Activated CD4-positive, alpha-beta T cell treated with anti-CD3 and anti-CD28 coated beads for 36 hours (primary cell): ENCODE data around the gene RAN. TPM values are rescaled to one million over a fixed set of nuclear protein-coding genes. Genes with fewer than 3 reads are reported as not detected.
A peak's percentile ranks its signal among the peaks of the same experiment; 100 is the strongest.
"Not testable (repeated sequence)": the region's sequence is repeated elsewhere in the genome, so short reads cannot be mapped to it uniquely, and the experiment has no call there.

ENCODE experiments used
- ATAC-seq: fragments of 200-7000 bp; cut with Tn5 transposase; one replicate; pipeline ENCODE4 v1.10.0; 2021; ENCODE audit warnings: mild to moderate bottlenecking, moderate library complexity
- CTCF ChIA-PET: fragments of 350-600 bp; sonication (Branson Sonifier 250); formaldehyde crosslinking; loops from one replicate; lab custom pipeline; 2021; ENCODE audit warnings: antibody characterized with exemption; lab: Charles Lee
- POLR2A ChIA-PET: fragments of 350-600 bp; sonication (Branson Sonifier 250); formaldehyde crosslinking; loops from one replicate; lab custom pipeline; 2021; ENCODE audit warnings: antibody characterized with exemption, inconsistent platforms; lab: Charles Lee
- DNase-seq: peaks from one replicate; pipeline ENCODE4 v3.0.0-alpha.2; 2020
- H3K27ac Mint-ChIP-seq: one replicate; pipeline ENCODE4 v1.8.0; 2021; ENCODE audit warnings: mixed read lengths
- H3K27me3 Mint-ChIP-seq: one replicate; pipeline ENCODE4 v1.8.0; 2021; ENCODE audit warnings: mixed read lengths
- H3K36me3 Mint-ChIP-seq: one replicate; pipeline ENCODE4 v1.8.0; 2021; ENCODE audit warnings: low read depth, mixed read lengths
- H3K4me1 Mint-ChIP-seq: one replicate; pipeline ENCODE4 v1.8.0; 2021; ENCODE audit warnings: mixed read lengths
- H3K4me3 Mint-ChIP-seq: one replicate; pipeline ENCODE4 v1.8.0; 2021; ENCODE audit warnings: mild to moderate bottlenecking, moderate library complexity, mixed read lengths
- H3K9me3 Mint-ChIP-seq: one replicate; pipeline ENCODE4 v1.8.0; 2021; ENCODE audit warnings: low read depth, mixed read lengths
- intact Hi-C, 2 experiments: fragments of 100-400 bp; cut with DNase I in 1 of 2; cut with micrococcal nuclease in 1 of 2; formaldehyde crosslinking; loops; one replicate each; pipeline versions ENCODE4 v1.14.2 to v1.15.1; 2022 to 2024; cut with DNase I, micrococcal nuclease
- total RNA-seq, 2 experiments: library from RNA; stranded (reverse); gene quantifications; one replicate each; pipeline ENCODE4 v1.2.3, GENCODE V29; 2021

The RAN gene
- total RNA-seq, 2 experiments from 2014 or later: 1,919 to 2,242 TPM

DNA sequence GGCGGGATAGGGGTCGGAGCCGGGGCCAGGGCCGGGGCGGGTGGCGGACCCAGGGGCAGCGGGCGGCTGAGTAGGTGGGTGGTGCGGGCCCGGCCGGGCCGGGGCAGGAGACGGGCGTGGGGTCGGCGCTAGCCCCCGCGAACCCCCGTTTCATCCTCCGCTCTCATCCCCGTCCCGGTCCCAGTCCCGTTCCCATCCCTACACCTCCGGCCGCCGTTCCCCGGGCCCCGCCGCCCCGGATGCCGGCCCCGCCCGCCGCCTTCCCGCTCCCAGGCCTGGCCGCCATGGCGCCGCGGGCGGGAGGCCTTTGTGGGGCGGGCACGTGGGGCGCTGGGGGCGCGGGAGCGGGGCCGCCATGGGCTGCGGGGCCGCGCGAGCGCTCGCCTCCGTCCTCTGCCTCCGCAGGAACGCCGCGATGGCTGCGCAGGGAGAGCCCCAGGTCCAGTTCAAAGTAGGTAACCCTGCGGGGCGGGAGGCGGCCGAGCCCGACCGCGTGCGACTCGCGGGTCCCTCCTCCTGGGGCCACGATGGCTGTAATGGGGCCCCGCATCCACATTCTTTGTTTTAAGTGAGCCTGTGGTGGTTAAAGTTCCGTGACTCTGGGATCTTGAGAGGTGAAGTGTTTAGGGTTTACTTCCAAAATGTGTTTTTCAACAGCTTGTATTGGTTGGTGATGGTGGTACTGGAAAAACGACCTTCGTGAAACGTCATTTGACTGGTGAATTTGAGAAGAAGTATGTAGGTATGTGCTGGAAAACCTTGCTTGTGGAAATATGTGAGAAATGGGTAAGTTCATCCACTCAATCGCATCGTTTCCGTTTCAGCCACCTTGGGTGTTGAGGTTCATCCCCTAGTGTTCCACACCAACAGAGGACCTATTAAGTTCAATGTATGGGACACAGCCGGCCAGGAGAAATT, 572 bp downstream of the RAN start:
- Mint-ChIP-seq H3K9me3 (no peaks in the 10 kb centered on the region), H3K27ac (peak overlapping the region; percentile 100), H3K4me3 (peak overlapping the region; percentile 99), H3K4me1 (peaks cover 65% of the 10 kb centered on the region), H3K36me3 (peaks cover 50% of the 10 kb centered on the region), H3K27me3 (no peaks in the 10 kb centered on the region)
- ChIA-PET CTCF (no interaction called here), POLR2A (no interaction called here)
- ATAC-seq (peak; percentile 13), DNase-seq (peak; percentile 69)
- intact Hi-C loops: loop anchor here (1.0 to 10.0 kb wide), 10 partner anchors 110 to 1615 kb away; partner anchors contain the start of genes DDX51 (in 1 of the 2), NOC4L (in 1 of the 2), PUS1 (in 1 of the 2) and SFSWAP (in 1 of the 2)

DNA sequence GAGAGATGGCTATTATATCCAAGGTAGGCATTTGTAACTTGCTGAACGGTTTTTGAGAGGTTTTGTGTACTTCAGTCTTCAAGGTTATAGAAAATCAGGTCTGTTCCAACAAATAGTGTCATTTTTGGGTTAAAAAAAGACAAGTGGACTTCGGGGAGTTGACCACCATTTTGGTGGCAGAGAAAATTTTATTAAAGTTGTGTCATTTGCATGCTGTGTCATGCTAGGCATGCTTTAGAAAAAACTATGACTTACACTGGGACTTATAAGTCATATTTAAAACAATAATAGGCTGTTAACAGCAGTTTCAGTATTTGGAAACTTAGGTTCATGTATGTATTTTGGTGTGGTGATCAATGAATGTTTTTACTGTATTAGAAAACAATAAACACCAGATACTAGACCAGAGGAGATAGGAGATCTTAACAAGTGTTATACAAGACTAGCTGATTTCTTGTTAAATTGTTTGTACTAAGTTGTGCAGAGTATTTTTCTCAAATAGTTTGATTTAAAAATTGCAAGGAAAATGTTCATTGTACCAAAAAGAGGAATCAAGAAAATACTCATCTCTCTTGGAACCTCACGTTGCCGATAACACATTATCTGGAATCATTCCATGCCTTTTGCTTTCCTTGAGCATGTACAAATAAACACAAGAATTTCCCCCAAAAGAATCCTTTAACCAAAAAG, 1.4 kb downstream of the RAN start:
- DNase-seq (no peak), ATAC-seq (no peak)
- ChIA-PET CTCF (interaction anchor here (0.6 kb wide), 1 partner anchor 46 kb away, joined by 3 read pairs; no protein-coding TSS in a partner anchor), POLR2A (interaction anchor here (1.2 kb wide), 1 partner anchor 35 kb away, joined by 3 read pairs; no protein-coding TSS in a partner anchor)
- intact Hi-C loops: loop anchor here (2.0 to 10.0 kb wide), 9 partner anchors 111 to 1614 kb away; partner anchors contain the start of genes DDX51 (in 1 of the 2), NOC4L (in 1 of the 2), PUS1 (in 1 of the 2) and SFSWAP (in 1 of the 2)
- Mint-ChIP-seq H3K27me3 (no peaks in the 10 kb centered on the region), H3K9me3 (no peaks in the 10 kb centered on the region), H3K36me3 (peaks cover 53% of the 10 kb centered on the region), H3K27ac (peak overlapping the region; percentile 100), H3K4me1 (peaks cover 60% of the 10 kb centered on the region), H3K4me3 (peak overlapping the region; percentile 99)

DNA sequence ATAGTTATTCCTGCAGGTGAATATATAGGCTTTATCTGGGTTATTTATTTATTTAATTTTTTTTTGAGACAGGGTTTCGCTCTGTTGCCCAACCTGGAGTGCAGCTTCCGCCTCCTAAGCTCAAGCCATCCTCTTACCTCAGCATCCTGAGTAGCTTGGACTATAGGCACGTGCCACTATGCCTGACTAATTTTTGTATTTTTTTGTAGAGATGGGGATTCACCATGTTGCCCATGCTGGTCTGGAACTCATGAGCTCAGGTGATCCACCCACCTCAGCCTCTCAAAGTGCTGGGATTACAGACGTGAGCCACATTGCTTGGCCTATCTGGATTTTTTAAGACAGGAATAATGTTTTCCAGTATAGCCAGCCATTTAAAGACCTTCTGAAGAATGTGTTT, 2.0 kb downstream of the RAN start:
- intact Hi-C loops: loop anchor here (2.0 to 10.0 kb wide), 9 partner anchors 112 to 1613 kb away; partner anchors contain the start of genes DDX51 (in 1 of the 2), NOC4L (in 1 of the 2), PUS1 (in 1 of the 2) and SFSWAP (in 1 of the 2)
- peak overlapping the region; percentile 100 for H3K27ac Mint-ChIP-seq
- peaks cover 56% of the 10 kb centered on the region for H3K4me1 Mint-ChIP-seq
- peak overlapping the region; percentile 99 for H3K4me3 Mint-ChIP-seq
- no peaks in the 10 kb centered on the region for H3K9me3 Mint-ChIP-seq
- H3K36me3 Mint-ChIP-seq: peaks cover 53% of the 10 kb centered on the region
- DNase-seq: peak; percentile 52
- POLR2A ChIA-PET: interaction anchor here (1.2 kb wide), 1 partner anchor 36 kb away, joined by 3 read pairs; no protein-coding TSS in a partner anchor
- CTCF ChIA-PET: interaction anchor here (0.6 kb wide), 1 partner anchor 46 kb away, joined by 3 read pairs; no protein-coding TSS in a partner anchor
- ATAC-seq: peak; percentile 25
- no peaks in the 10 kb centered on the region for H3K27me3 Mint-ChIP-seq

DNA sequence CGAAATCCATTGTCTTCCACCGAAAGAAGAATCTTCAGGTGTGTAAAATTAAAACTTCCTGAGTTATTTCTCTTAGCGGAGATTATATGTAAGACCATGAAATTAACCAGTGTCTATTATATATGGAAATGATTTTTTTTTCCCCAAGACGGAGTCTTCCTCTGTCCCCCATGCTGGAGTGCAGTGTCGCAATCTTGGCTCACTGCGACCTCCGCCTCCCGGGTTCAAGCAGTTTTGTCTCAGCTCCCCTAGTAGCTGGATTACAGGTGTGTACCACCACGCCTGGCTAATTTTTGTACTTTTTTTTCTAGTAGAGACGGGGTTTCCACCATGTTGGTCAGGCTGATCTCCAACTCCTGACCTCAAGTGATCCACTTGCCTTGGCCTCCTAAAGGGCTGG, 2.8 kb downstream of the RAN start:
- DNase-seq (no peak), ATAC-seq (no peak)
- no peaks in the 10 kb centered on the region for H3K27me3 Mint-ChIP-seq
- ChIA-PET CTCF (no interaction called here), POLR2A (no interaction called here)
- peaks cover 58% of the 10 kb centered on the region for H3K4me1 Mint-ChIP-seq
- H3K27ac Mint-ChIP-seq: peak overlapping the region; percentile 100
- H3K4me3 Mint-ChIP-seq: peak overlapping the region; percentile 99
- H3K9me3 Mint-ChIP-seq: no peaks in the 10 kb centered on the region
- intact Hi-C loops: loop anchor here (5.0 to 10.0 kb wide), 7 partner anchors 112 to 1613 kb away; partner anchors contain the start of genes DDX51 (in 1 of the 2), NOC4L (in 1 of the 2) and SFSWAP (in 1 of the 2)
- peaks cover 53% of the 10 kb centered on the region for H3K36me3 Mint-ChIP-seq

DNA sequence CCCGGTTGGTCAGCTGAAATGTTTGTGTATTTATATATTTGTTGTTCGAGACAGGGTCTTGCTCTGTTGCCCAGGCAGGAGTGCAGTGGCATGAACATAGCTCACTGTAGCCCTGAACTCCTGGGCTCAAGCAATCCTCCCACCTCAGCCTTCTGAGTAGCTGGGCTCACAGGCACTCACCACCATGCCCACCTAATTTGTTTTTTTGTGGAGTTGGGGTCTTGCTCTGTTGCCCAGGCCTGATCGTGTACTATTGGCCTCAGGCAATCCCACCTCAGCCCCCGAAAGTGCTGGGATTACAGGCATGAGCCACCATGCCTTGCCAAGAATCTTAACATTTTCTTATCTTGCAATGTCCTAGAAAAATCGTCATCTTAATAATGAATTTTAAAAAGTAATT, 3.3 kb downstream of the RAN start:
- peak overlapping the region; percentile 100 for H3K27ac Mint-ChIP-seq
- peaks cover 53% of the 10 kb centered on the region for H3K36me3 Mint-ChIP-seq
- ChIA-PET POLR2A (interaction anchor here (0.7 kb wide), 1 partner anchor 1055 kb away, joined by 3 read pairs; no protein-coding TSS in a partner anchor), CTCF (interaction anchor here (1.2 kb wide), 1 partner anchor 69 kb away, joined by 3 read pairs; no protein-coding TSS in a partner anchor)
- no peaks in the 10 kb centered on the region for H3K9me3 Mint-ChIP-seq
- no peak for DNase-seq
- no peaks in the 10 kb centered on the region for H3K27me3 Mint-ChIP-seq
- no peak for ATAC-seq
- peak overlapping the region; percentile 99 for H3K4me3 Mint-ChIP-seq
- intact Hi-C loops: loop anchor here in 1 of 2 experiments (10.0 kb wide), 2 partner anchors 730 to 1210 kb away; no protein-coding TSS in a partner anchor
- peaks cover 61% of the 10 kb centered on the region for H3K4me1 Mint-ChIP-seq

DNA sequence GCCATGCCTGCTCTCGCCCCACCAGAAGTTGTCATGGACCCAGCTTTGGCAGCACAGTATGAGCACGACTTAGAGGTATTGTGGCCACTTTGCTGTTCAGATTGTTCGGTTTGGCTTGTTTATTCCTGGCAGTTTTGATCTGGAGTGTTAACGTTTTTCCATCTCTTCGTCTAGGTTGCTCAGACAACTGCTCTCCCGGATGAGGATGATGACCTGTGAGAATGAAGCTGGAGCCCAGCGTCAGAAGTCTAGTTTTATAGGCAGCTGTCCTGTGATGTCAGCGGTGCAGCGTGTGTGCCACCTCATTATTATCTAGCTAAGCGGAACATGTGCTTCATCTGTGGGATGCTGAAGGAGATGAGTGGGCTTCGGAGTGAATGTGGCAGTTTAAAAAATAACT, 3.8 kb downstream of the RAN start:
- H3K9me3 Mint-ChIP-seq, ATAC-seq, DNase-seq, H3K27me3 Mint-ChIP-seq: not testable (repeated sequence)
- peak overlapping the region; percentile 13 for H3K4me3 Mint-ChIP-seq
- peaks cover 61% of the 10 kb centered on the region for H3K4me1 Mint-ChIP-seq
- H3K36me3 Mint-ChIP-seq: peaks cover 53% of the 10 kb centered on the region
- ChIA-PET POLR2A (interaction anchor here (0.7 kb wide), 1 partner anchor 1054 kb away, joined by 3 read pairs; no protein-coding TSS in a partner anchor), CTCF (interaction anchor here (1.2 kb wide), 1 partner anchor 69 kb away, joined by 3 read pairs; no protein-coding TSS in a partner anchor)
- peak overlapping the region; percentile 72 for H3K27ac Mint-ChIP-seq
- intact Hi-C loops: loop anchor here in 1 of 2 experiments (10.0 kb wide), 2 partner anchors 729 to 1209 kb away; no protein-coding TSS in a partner anchor

DNA sequence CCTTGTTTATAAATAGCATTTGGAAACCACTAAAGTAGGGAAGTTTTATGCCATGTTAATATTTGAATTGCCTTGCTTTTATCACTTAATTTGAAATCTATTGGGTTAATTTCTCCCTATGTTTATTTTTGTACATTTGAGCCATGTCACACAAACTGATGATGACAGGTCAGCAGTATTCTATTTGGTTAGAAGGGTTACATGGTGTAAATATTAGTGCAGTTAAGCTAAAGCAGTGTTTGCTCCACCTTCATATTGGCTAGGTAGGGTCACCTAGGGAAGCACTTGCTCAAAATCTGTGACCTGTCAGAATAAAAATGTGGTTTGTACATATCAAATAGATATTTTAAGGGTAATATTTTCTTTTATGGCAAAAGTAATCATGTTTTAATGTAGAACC, 4.4 kb downstream of the RAN start:
- intact Hi-C loops: loop anchor here in 1 of 2 experiments (10.0 kb wide), 2 partner anchors 729 to 1209 kb away; no protein-coding TSS in a partner anchor
- ATAC-seq (no peak), DNase-seq (no peak)
- Mint-ChIP-seq H3K4me1 (peaks cover 65% of the 10 kb centered on the region), H3K27me3 (no peaks in the 10 kb centered on the region), H3K36me3 (peaks cover 53% of the 10 kb centered on the region), H3K4me3 (no peak overlapping the region), H3K9me3 (no peaks in the 10 kb centered on the region), H3K27ac (no peak overlapping the region)
- ChIA-PET POLR2A (interaction anchor here (0.6 kb wide), 1 partner anchor 38 kb away, joined by 3 read pairs; no protein-coding TSS in a partner anchor), CTCF (interaction anchor here (1.2 kb wide), 1 partner anchor 70 kb away, joined by 3 read pairs; no protein-coding TSS in a partner anchor)

DNA sequence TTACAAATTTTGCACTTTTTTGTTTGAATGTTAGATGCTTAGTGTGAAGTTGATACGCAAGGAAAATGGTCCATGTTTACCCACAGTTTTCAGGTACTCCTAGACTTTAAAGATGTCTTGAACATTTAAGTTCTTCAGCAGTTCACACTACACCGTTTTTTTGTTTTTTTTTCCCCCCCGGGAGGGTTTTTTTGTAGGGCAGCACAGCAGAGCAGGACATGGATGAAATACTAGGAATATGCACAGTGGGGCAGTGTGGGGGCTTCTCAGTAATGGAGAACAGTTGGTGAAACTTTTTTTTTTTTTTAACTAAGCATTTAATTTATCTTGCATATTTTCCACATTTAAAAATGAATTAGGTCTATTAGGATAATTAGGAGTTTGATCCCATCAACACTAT, 4.9 kb downstream of the RAN start:
- no peaks in the 10 kb centered on the region for H3K27me3 Mint-ChIP-seq
- POLR2A ChIA-PET: interaction anchor here (0.6 to 0.7 kb wide), 2 partner anchors 39 to 88 kb away, joined by 3 read pairs; no protein-coding TSS in a partner anchor
- peaks cover 55% of the 10 kb centered on the region for H3K36me3 Mint-ChIP-seq
- intact Hi-C loops: loop anchor here in 1 of 2 experiments (10.0 kb wide), 2 partner anchors 728 to 1208 kb away; no protein-coding TSS in a partner anchor
- DNase-seq: no peak
- no peak for ATAC-seq
- no peak overlapping the region for H3K4me3 Mint-ChIP-seq
- no peak overlapping the region for H3K27ac Mint-ChIP-seq
- CTCF ChIA-PET: interaction anchor here (0.7 to 0.8 kb wide), 2 partner anchors 15 to 659 kb away, joined by 3 read pairs; no protein-coding TSS in a partner anchor
- peaks cover 65% of the 10 kb centered on the region for H3K4me1 Mint-ChIP-seq
- H3K9me3 Mint-ChIP-seq: no peaks in the 10 kb centered on the region

DNA sequence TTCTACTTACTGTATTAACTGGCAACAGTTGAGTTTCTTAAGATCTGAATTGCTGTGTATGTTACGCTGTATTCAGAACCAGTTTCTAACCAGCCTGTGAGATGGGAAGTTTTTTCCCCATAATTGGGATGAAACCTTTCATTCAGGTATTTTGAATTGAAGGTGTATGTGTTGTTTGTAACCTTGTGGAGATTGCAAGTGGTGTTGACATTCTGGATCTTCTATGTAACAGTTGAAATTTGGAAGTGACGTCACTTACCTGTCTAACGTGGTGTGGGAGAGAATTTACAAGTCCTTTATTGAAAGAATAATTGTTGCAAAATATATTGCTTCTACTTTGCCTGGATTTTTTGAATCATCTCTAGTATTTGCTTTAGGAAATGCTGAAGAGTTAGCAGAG, 5.5 kb downstream of the RAN start:
- Mint-ChIP-seq H3K36me3 (peaks cover 55% of the 10 kb centered on the region), H3K4me3 (no peak overlapping the region), H3K4me1 (peaks cover 65% of the 10 kb centered on the region), H3K27ac (no peak overlapping the region), H3K27me3 (no peaks in the 10 kb centered on the region), H3K9me3 (no peaks in the 10 kb centered on the region)
- ChIA-PET POLR2A (interaction anchor here (0.7 kb wide), 3 partner anchors 20 to 89 kb away, joined by 3 to 5 read pairs (median 3); no protein-coding TSS in a partner anchor), CTCF (interaction anchor here (0.7 to 0.8 kb wide), 2 partner anchors 15 to 659 kb away, joined by 3 read pairs; no protein-coding TSS in a partner anchor)
- ATAC-seq: no peak
- intact Hi-C loops: loop anchor here in 1 of 2 experiments (10.0 kb wide), 2 partner anchors 727 to 1207 kb away; no protein-coding TSS in a partner anchor
- DNase-seq: no peak
